GM18507 (cell line): Measurements from ENCODE around the gene POLR3GL.

Source experiments
- DNase-seq: peaks from one replicate; pipeline ENCODE4 v3.0.0; 2011; ENCODE audit warnings: low read depth; ENCODE audit not compliant: insufficient read length; ENCODE audit errors: extremely low spot score
- FAIRE-seq: peaks from 2 replicates; lab custom pipeline; 2011; peaks lifted over from hg19 to GRCh38; lab: Jason Lieb, UNC

Gene POLR3GL

GRCh38 chr1:145946477-145946986, 18.0 kb upstream of the POLR3GL start:
- FAIRE-seq: no peak
- DNase-seq: no peak

DNA sequence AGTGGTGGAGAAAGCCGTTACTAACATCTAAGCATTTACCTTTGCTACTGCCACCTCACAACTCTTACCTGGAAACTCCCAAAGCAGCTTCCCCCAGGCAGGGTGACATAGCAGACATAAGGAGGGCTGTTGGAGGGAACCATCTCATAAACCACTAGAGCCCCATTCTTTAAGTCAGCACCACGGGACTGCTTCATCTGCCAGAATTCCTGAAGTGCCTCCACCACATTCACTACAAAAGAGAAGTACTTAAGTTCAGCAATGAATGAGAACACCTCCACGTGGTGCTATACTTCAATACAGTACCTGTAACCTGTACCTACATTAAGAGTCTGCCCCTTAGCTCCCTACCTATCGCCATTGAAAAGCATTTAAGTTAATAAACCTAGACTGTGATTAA, 16.9 kb upstream of the POLR3GL start:
- DNase-seq (no peak), FAIRE-seq (no peak)

- FAIRE-seq (no peak), DNase-seq (no peak)
Observed at GRCh38 chr1:145949219-145949618, 15.3 kb upstream of the POLR3GL start.

GRCh38 chr1:145951526-145951925, 13.0 kb upstream of the POLR3GL start:
- FAIRE-seq (no peak), DNase-seq (no peak)

GRCh38 chr1:145952903-145953302, 11.6 kb upstream of the POLR3GL start:
- FAIRE-seq (no peak), DNase-seq (no peak)

DNA sequence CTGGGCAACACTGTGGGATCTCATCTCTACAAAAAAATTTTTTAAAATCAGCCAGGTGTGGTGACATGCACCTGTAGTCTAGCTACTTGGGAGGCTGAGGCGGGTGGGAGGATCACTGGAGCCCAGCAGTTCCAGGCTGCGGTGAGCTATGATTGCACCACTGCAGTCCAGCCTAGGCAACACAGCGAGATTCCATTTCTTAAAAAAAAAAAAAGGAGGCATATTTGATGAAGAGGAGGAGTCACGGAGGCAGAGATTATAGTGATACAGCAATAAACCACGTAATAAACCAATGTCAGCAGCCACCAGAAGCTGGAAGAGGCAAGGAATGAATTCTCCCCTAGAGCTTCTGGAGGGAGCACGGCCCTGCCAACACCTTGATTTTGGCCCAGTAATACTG, 10.6 kb upstream of the POLR3GL start:
- FAIRE-seq (no peak), DNase-seq (no peak)

DNA sequence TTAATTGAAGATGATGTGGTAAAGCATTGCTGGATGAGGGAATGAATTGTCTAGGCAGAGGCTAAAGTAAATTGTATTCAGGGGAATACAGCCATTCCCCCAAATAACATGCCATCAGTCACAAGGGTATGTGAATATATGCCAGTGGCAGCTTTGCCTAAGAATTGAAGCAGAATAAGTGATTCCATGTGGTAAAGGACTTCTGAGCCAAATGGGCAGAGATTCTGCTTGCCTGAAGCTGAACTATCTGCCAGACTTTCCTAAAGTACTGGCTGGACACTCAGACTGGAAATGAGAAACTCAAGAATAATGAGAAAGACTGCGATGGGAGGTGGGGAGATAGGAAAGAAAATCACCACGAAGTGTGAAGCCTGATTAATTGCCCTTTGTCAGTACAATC, 9.1 kb upstream of the POLR3GL start:
- DNase-seq (no peak), FAIRE-seq (no peak)

DNA sequence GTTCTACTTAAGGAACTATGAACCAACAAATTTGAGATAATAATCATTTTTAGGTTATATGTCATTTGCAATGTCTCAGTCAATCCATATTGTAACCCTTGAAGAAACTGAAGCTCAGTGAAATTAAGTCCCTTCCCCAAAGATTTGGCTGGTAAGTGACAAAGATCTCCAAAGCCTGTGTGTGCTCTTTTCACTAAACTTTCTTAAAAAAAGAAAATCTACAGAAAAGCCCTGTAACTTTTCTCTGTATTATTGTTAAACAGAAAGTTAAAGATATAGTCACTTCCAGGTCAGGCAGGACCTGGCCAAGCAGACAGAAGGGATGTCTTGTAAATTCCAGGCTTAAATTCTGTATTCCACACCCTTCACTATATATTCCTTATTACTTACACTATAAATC, 8.1 kb upstream of the POLR3GL start:
- DNase-seq (no peak), FAIRE-seq (no peak)

DNA sequence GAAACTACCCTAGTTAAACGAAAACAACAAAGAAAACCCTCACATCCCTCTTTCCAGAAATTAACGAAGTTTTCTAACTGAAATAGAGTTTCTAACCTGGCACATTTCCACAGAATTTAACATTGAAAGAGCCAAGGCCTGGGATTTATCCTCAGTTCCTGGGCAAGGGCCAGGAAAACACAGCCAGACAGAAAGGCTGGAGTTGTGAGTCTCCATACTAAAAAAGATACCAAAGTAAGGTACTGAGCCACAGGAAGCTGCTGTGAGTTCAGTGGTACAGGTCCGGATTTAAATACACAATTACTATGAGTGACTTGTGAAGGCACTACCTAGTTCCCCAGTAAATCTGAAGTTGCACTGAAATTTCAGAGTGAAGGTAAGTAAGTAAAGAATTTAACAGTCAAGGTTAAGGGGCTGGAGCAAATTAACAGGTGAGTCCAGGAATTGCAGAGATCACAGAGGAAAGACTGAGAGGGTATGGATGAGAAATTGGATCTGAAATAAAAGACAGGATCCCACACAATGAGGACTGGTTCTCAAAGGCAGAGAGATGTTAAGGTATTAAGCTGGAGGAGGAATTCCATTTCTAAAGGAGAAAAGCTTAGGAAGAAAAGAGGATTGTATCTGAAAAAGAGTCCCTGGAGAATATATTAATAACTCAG, 7.6 kb upstream of the POLR3GL start:
- DNase-seq: no peak
- FAIRE-seq: peak; percentile 9

DNA sequence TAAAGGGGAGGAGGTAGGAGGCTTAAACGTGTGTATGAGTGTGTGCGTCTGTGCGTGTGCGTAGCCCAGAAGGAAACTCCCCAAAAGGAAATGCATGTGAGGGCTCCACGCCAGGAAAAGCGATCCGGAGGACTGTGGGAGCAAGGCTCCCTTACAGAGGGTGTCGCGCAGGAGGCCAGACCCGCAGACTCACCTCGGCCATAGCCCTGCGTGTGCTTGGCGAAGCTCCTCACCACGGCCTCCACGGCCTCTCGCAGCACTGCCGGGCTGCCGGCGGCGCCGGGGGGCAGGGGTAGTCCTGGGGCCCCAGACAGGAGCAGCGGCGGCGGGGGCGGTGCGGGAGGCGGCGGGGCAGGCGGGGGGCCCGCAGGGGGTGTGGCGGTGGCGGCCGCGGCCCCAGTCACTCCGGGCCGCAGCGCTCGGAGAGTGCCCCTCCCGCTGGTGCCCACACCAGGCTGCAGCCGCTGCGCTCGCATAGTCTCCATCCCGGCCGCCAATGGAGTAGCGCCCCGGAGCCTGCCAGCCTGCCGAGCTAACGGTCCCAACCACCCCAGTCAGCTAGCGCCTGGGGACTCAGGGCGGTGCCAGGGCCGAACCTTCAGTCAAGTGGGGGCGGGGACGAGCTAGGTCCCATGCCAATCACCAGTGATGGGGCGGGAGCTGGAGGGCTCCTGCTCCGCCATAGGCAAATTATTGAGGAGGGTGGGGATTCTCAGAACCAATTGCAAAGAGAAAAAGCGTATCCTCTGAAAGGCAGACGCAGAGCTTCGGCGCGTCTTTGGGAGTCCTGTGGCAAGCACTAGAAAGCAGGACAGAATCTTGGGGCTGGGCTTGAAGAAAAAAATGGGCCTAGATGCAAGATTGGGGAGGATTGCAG, 6.8 kb upstream of the POLR3GL start, which contains the start of gene LIX1L:
LIX1L (minus strand) TSS at position 575 of the 877 bp plus-strand sequence; CDS start at position 485, 90 bp downstream.
- FAIRE-seq (peak; percentile 95), DNase-seq (peak; percentile 86)

DNA sequence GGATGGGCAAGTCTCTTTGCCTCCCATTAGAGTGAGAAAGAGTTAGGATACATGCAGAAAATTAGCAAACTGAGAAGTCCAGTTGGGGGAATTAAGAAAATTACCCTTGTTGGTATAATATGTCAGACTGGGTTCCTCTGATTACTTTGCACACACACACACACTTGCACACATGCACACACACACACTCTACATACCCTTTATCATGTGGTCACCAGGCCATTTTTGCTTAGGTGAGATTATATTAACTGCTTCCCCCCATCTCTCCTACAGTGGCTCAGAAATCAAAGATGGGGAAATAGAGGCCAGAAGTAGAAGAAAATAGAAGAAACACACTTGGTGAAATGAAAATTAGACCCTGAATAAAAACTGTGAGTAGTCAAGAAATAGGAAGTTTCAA, 5.8 kb upstream of the POLR3GL start:
- FAIRE-seq (no peak), DNase-seq (no peak)

GRCh38 chr1:145959333-145959732, 5.2 kb upstream of the POLR3GL start:
- DNase-seq (no peak), FAIRE-seq (no peak)

DNA sequence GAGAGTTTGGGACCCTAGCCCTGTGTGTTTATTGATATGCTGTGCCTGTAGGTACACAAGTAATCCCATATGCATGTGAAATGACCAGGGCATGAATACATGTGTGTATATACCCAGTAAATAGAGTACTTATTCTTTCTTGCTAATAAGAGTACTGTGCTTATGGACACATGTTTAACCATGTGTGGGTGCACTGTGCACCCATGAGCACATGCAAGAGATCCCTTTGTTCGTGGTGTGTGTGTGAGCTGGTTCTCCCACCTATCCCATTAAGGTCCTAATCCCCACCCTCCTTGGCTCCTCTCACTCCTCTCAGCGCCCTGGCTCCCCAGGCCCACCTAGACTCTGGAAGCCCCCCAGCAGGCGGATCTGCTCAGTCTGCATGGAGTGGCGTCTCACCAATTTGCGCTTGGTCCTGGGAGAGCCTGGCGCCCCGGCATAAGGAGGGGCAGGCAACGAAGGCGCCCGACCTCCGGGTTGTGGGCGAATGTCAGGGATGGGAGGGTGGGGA, 4.5 kb upstream of the POLR3GL start:
- DNase-seq: no peak
- FAIRE-seq: no peak

DNA sequence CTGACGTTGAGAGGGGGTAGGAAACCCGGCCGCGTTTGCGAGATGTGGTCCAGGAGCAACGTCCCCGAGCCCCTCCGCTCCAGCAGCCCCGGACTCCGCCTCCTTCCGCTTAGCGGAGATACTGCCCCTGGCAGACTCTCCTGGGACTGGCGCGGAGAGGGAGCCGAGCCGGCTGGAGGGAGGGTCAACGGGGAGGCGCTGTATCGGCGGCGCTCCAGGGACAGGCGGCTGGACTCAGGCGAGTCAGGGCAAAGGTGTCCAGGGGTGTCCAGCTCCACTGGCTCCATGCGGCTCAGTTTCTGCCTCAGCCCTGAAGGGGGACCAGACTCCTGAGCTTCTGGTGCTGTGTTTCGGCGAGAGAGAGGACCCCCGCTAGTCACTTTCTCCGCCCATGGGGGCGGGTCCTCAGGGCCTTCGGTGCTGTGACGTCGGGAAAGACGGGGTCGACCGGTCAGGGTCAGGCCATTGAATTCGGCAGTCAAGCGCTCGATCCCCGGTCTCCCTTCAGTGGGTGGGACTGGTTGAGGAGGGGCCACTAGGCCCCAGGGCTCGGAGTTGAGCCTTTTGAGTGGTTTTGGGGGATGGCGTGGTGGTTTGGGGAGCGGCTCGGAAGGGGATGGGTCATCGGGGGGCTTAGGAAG, 3.9 kb upstream of the POLR3GL start:
- FAIRE-seq (no peak), DNase-seq (peak; percentile 30)

DNA sequence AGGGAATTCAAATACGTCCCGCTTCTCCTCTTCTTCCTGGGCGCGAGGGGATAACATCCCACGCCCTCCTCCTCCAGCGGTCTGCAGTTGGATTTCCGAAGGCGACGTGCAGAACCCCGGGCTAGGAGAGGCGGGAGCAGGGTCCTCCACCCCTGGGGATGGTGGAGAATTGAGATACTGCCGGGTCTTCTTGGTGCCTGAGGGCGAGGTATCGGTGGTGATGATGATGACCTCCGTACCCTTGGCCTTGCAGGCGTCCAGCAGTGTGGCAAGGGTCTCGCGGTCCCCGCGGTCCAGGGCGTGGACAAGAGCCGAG, 3.4 kb upstream of the POLR3GL start:
- DNase-seq: no peak
- FAIRE-seq: no peak

DNA sequence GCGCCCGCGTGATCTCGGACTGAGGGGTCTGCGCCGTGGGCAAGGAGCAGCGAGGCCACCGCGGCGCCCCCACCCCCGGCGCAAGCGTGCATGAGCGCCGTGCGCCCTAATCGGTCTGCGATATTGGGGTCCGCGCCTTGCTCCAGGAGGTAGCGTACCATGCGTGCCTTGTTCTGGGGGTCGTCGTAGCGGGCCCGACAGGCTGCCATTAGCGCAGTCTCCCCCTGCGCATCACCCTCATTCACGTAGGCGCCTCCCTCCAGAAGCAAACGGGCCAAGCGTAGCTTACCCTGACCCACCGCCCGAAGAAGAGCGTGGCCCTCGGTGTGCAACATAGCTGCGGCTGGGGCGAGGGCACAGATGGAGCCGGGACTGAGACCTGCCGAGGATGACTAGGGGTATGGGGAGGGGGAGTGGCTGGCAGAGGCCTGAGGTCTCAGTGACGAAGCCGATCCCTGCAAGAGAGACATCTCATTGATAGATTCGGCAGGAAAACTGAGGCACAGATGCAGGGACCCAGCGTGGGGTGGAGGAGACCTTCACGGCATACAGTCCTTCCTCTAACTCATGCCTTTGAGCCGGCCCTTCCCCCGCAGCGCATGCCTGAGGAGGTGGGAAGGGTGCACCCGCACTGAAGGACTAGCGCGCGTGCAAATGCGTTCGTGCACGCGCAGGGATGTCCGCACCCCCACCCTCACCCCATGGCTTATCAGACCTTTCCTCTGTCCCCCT, 2.9 kb upstream of the POLR3GL start:
- FAIRE-seq: no peak
- DNase-seq: no peak

GRCh38 chr1:145962157-145963102, 2.1 kb upstream of the POLR3GL start:
- DNase-seq: no peak
- FAIRE-seq: no peak

- FAIRE-seq: no peak
- no peak for DNase-seq
Observed at GRCh38 chr1:145963265-145964019, 1.0 kb upstream of the POLR3GL start.
